ENCODE data around the gene SMYD3.

- TF ChIP-seq CTCF (IDR thresholded peaks at IDR 0.05; ENCODE audit: insufficient read depth, low read depth, low read length), result no peak
- no peak for TF ChIP-seq EZH2 (IDR thresholded peaks at IDR 0.05; ENCODE audit: insufficient read depth, low read length)
Observed at GRCh38 chr1:245718951-245719350, 788.1 kb downstream of the SMYD3 start.

Measured in astrocyte (in vitro differentiated cells and primary cell).